ENCODE measurements around the gene PAXX. TPM values are rescaled to one million over a fixed set of nuclear protein-coding genes. Genes with fewer than 3 reads are reported as not detected.

The PAXX gene
- total RNA-seq, 1 experiment from 2014 or later, result 44.1 TPM

DNA sequence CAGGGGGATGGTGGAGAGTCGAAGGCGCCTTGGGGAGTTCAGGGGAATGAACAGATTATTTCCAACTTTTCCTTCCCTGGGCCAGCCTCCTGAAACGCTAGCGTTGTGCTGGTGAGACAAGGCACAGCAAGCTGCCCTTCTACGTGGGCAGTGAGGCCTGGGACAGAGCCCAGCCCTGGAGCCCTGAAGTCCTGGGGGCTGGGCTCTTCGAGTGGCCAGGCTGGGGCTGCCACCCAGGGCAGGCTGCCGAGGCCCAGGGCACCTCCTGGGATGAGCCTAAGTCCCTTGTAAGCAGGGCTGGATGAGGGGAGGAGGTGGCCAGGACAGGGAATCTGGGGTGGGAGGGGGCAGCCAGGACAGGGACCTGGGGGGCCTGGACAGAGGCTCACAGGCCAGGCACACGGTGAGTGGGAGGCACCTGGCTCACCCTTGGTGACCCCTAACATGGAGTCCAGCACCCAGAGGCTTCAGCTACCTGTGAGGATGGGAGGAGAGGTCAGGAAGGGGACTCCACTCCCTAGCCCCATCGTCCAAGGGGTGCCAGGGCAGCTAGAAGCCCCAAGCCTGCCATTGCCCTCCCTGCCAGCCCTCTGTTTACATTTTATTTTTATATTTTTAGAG, 41.5 kb upstream of the PAXX start:
- no peak for ATAC-seq
- Mint-ChIP-seq H3K4me1 (peaks cover 7% of the 10 kb centered on the region), H3K9me3 (no peaks in the 10 kb centered on the region), H3K27me3 (ENCODE audit: low read depth) (no peaks in the 10 kb centered on the region), H3K36me3 (no peaks in the 10 kb centered on the region), H3K27ac (no peak overlapping the region), H3K4me3 (peak overlapping the region; percentile 72)
- DNase-seq (ENCODE audit: low spot score), result no peak
- ChIA-PET POLR2A (no interaction called here), CTCF (interaction anchor here (0.6 to 8.7 kb wide), 5 partner anchors 27 to 117 kb away, joined by 3 to 151 read pairs (median 8); partner anchors contain the start of gene NPDC1)
- TF ChIP-seq, protein P1, sequence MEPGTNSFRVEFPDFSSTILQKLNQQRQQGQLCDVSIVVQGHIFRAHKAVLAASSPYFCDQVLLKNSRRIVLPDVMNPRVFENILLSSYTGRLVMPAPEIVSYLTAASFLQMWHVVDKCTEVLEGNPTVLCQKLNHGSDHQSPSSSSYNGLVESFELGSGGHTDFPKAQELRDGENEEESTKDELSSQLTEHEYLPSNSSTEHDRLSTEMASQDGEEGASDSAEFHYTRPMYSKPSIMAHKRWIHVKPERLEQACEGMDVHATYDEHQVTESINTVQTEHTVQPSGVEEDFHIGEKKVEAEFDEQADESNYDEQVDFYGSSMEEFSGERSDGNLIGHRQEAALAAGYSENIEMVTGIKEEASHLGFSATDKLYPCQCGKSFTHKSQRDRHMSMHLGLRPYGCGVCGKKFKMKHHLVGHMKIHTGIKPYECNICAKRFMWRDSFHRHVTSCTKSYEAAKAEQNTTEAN (CRISPR knock-in tag; IDR thresholded peaks at IDR 0.05), result no peak
- TF ChIP-seq, protein P2, sequence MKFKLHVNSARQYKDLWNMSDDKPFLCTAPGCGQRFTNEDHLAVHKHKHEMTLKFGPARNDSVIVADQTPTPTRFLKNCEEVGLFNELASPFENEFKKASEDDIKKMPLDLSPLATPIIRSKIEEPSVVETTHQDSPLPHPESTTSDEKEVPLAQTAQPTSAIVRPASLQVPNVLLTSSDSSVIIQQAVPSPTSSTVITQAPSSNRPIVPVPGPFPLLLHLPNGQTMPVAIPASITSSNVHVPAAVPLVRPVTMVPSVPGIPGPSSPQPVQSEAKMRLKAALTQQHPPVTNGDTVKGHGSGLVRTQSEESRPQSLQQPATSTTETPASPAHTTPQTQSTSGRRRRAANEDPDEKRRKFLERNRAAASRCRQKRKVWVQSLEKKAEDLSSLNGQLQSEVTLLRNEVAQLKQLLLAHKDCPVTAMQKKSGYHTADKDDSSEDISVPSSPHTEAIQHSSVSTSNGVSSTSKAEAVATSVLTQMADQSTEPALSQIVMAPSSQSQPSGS (CRISPR knock-in tag; IDR thresholded peaks at IDR 0.05; ENCODE audit: borderline replicate concordance, low read depth), result no peak
- TF ChIP-seq, protein P3, sequence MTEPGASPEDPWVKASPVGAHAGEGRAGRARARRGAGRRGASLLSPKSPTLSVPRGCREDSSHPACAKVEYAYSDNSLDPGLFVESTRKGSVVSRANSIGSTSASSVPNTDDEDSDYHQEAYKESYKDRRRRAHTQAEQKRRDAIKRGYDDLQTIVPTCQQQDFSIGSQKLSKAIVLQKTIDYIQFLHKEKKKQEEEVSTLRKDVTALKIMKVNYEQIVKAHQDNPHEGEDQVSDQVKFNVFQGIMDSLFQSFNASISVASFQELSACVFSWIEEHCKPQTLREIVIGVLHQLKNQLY (CRISPR knock-in tag; IDR thresholded peaks at IDR 0.05), result no peak
- TF ChIP-seq, protein P4, sequence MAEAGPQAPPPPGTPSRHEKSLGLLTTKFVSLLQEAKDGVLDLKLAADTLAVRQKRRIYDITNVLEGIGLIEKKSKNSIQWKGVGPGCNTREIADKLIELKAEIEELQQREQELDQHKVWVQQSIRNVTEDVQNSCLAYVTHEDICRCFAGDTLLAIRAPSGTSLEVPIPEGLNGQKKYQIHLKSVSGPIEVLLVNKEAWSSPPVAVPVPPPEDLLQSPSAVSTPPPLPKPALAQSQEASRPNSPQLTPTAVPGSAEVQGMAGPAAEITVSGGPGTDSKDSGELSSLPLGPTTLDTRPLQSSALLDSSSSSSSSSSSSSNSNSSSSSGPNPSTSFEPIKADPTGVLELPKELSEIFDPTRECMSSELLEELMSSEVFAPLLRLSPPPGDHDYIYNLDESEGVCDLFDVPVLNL (CRISPR knock-in tag; IDR thresholded peaks at IDR 0.05; ENCODE audit: borderline replicate concordance, low read depth), result no peak
- TF ChIP-seq CREM (CRISPR knock-in tag; IDR thresholded peaks at IDR 0.05), result no peak
- no peak for TF ChIP-seq ZNF232 (CRISPR knock-in tag; IDR thresholded peaks at IDR 0.05)
- TF ChIP-seq SMAD4 (CRISPR knock-in tag; IDR thresholded peaks at IDR 0.05), result no peak
- no peak for TF ChIP-seq KAT7 (CRISPR knock-in tag; IDR thresholded peaks at IDR 0.05; ENCODE audit: borderline replicate concordance)
- TF ChIP-seq, protein P5, sequence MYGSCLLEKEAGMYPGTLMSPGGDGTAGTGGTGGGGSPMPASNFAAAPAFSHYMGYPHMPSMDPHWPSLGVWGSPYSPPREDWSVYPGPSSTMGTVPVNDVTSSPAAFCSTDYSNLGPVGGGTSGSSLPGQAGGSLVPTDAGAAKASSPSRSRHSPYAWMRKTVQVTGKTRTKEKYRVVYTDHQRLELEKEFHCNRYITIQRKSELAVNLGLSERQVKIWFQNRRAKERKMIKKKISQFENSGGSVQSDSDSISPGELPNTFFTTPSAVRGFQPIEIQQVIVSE (CRISPR knock-in tag; IDR thresholded peaks at IDR 0.05; ENCODE audit: borderline replicate concordance), result no peak
- TF ChIP-seq, protein P6, sequence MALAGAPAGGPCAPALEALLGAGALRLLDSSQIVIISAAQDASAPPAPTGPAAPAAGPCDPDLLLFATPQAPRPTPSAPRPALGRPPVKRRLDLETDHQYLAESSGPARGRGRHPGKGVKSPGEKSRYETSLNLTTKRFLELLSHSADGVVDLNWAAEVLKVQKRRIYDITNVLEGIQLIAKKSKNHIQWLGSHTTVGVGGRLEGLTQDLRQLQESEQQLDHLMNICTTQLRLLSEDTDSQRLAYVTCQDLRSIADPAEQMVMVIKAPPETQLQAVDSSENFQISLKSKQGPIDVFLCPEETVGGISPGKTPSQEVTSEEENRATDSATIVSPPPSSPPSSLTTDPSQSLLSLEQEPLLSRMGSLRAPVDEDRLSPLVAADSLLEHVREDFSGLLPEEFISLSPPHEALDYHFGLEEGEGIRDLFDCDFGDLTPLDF (CRISPR knock-in tag; IDR thresholded peaks at IDR 0.05), result no peak
- no peak for TF ChIP-seq SP1 (CRISPR knock-in tag; conservative IDR thresholded peaks at IDR 0.05)
- no peak for TF ChIP-seq SMAD3 (CRISPR knock-in tag; IDR thresholded peaks at IDR 0.05; ENCODE audit: borderline replicate concordance)
- TF ChIP-seq MXD4 (CRISPR knock-in tag; IDR thresholded peaks at IDR 0.05; ENCODE audit: borderline replicate concordance), result no peak
- TF ChIP-seq SOX15 (CRISPR knock-in tag; IDR thresholded peaks at IDR 0.05), result no peak

DNA sequence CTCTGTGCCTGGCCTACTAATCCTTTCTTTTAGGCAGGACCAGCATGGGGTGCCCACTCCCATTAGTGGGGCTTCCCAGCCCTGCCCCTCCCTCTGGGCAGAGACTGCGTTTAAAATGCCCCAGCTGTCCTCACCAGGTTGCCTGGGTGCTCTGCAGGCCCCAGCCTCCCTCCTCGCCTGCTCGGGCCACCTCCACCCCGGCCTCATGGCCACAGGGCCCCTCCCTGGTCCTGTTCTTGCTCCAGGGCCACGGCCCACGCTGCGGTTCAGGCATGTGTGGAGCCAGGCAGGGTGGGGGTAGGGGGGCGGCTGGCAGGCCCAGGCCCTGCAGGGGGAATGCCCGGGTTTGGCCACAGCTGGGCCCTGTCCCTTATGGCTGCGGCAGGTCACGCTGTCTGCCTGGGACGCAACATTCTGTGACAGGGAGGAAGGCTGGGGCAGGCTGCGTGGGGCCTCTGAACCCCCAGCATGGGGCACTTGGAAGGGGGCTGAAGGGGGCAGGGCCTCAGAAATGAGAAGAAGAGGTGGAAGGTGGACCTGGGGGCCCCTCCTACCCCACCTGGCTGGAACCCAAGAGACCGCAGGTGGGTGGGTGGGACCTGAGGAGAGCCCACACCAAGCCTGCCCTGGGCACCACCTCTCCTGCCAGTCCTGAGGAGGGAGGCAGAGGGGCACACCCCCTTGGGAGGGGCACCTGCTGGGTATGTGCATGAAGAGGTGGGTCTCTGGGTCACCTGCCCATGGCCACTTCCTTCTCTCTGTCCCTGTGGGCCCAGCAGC, 40.5 kb upstream of the PAXX start, which contains the start of gene LCN12:
Gene LCN12 (plus strand): TSS at position 733 of the 780 bp plus-strand sequence. CDS start 55 bp downstream, outside the sequence.
- Mint-ChIP-seq H3K27ac (no peak within 1 kb of the TSS), H3K27me3 (ENCODE audit: low read depth) (no peaks in the 10 kb centered on the region), H3K4me1 (peaks cover 7% of the 10 kb centered on the region), H3K36me3 (no peaks in the 10 kb centered on the region), H3K4me3 (no peak within 1 kb of the TSS), H3K9me3 (peaks cover 7% of the 10 kb centered on the region)
- ATAC-seq (no peak), DNase-seq (ENCODE audit: low spot score) (no peak)
- CTCF ChIA-PET, result interaction anchor here (1.5 to 8.7 kb wide), 4 partner anchors 77 to 98 kb away, joined by 5 to 151 read pairs (median 11); partner anchors contain the start of gene NPDC1
- TF ChIP-seq RELA (CRISPR knock-in tag; IDR thresholded peaks at IDR 0.05; ENCODE audit: borderline replicate concordance), result no peak
- TF ChIP-seq ZNF671 (CRISPR knock-in tag; IDR thresholded peaks at IDR 0.05), result no peak
- POLR2A ChIA-PET, result no interaction called here

Measured in WTC11 (cell line).